NCI-H2227 (cell line): Measurements from ENCODE around the gene PLXNB2.
"Not testable (repeated sequence)": the region's sequence is repeated elsewhere in the genome, so short reads cannot be mapped to it uniquely, and the experiment has no call there.

ENCODE experiments used
- DNase-seq: peaks from one replicate; lab custom pipeline; 2025; ENCODE audit not compliant: unreplicated experiment; lab: John Stamatoyannopoulos, UW

PLXNB2 gene

GRCh38 chr22:50326225-50326955, 18.9 kb upstream of the PLXNB2 start:
- no peak for DNase-seq

- no peak for DNase-seq
Measured at GRCh38 chr22:50325444-50326224, 18.2 kb upstream of the PLXNB2 start.

- DNase-seq = no peak
Measured at GRCh38 chr22:50323900-50324299, 16.5 kb upstream of the PLXNB2 start.

- DNase-seq = not testable (repeated sequence)
Measured at GRCh38 chr22:50322382-50323104, 15.1 kb upstream of the PLXNB2 start.

GRCh38 chr22:50320671-50321325, 13.4 kb upstream of the PLXNB2 start:
- no peak for DNase-seq

- no peak for DNase-seq
Measured at GRCh38 chr22:50320116-50320515, 12.7 kb upstream of the PLXNB2 start.

GRCh38 chr22:50319503-50319951, 12.1 kb upstream of the PLXNB2 start:
- no peak for DNase-seq

- no peak for DNase-seq
Measured at GRCh38 chr22:50318698-50319411, 11.4 kb upstream of the PLXNB2 start.

GRCh38 chr22:50318356-50318697, 10.9 kb upstream of the PLXNB2 start:
- no peak for DNase-seq

GRCh38 chr22:50317674-50318073, 10.2 kb upstream of the PLXNB2 start:
- DNase-seq = no peak

GRCh38 chr22:50317178-50317577, 9.7 kb upstream of the PLXNB2 start:
- no peak for DNase-seq

GRCh38 chr22:50316114-50317065, 8.9 kb upstream of the PLXNB2 start:
- DNase-seq = no peak

GRCh38 chr22:50315289-50316113, 8.1 kb upstream of the PLXNB2 start:
- DNase-seq = no peak

GRCh38 chr22:50314455-50315288, 7.2 kb upstream of the PLXNB2 start:
- DNase-seq = no peak

GRCh38 chr22:50314081-50314454, 6.6 kb upstream of the PLXNB2 start:
- DNase-seq = no peak

GRCh38 chr22:50313600-50313999, 6.2 kb upstream of the PLXNB2 start:
- no peak for DNase-seq

GRCh38 chr22:50313021-50313420, 5.6 kb upstream of the PLXNB2 start:
- DNase-seq = no peak

- no peak for DNase-seq
Measured at GRCh38 chr22:50312371-50312770, 4.9 kb upstream of the PLXNB2 start.
